PC-3 (cell line): ENCODE data around the gene ANKH.

Experiments
- CTCF ChIP-seq: fragments of 300-600 bp; sonication (generic); conservative IDR thresholded peaks from 2 replicates; pipeline ENCODE4 v1.5.1; 2017; ENCODE audit warnings: antibody characterized with exemption, low read depth, mild to moderate bottlenecking, low read length
- EZH2 ChIP-seq: fragments of 300-600 bp; sonication (generic); IDR thresholded peaks from one replicate; pipeline ENCODE4 v1.6.1; 2017; ENCODE audit warnings: antibody characterized with exemption, mild to moderate bottlenecking, low read length; ENCODE audit not compliant: unreplicated experiment

DNA sequence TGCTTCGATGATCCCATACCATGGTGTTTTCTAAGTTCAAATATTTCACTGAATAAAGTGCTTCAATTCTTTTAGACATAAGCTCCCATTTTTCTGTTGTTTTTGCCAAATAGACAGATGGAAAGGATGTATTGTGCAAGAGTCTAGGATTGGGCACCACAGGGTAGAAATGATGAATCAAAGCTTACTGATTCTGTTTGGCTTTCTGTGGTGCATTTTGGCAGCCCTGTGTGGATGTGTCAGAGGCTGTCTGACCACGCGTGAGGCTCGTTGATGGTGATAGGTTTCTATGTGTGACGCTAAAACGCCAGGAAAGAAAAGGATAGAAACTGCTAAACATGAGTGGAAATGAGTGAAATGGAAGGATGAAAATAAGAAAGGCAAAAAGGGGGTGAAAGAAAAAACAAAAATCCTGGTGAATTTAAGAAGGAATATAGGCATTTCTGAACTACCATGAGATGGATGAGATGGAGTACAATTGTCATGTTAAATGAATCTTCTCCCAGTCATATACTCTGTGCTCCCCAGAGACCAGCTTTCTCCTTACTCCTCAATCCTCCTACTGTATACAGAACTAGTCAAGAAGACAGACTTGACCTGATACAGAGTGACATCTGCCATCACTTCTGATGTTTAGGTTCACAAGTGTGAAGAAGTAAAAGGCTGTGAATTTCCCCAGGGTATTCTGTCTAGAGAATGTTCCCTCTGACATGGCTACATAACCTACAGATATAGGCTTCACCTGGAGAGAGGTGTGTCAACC is 54.4 kb downstream of the ANKH start:
- TF ChIP-seq CTCF (no peak), EZH2 (no peak)
